ENCODE data around the gene ERI2.

DNA sequence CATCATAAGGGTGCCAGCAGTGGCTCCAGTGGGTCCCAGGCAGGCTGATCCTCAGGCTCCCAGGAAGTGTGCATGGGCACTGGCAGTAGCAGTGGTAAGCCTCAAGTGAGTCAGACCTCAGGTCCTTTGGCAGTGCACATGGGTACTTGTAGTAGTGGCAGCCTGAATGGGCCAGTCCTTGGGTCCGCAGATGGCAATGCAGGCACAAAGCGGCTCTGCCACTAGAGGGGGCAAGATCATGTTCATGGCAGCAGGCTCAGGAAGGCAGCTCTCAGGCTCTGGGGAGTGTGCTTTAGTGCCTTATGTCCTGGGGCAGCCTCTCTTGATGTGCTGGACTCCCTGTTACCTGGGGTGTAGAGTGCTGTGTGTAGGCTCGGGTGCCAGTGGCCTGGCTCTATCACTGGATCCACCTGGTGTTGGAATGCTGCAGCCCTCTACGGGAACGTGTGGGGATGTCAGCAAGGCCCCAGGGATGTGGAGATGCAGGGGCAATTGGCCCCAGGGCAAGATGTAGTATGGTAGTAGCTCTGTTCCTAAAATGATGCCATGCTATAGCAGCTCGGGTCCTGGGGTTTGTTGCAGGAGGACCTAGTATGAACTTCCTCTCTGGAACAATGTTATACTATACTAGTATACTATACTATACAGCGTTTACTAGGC is 31.4 kb downstream of the ERI2 start:
- TF ChIP-seq CTCF (IDR thresholded peaks at IDR 0.05) (no peak), POLR2A (IDR thresholded peaks at IDR 0.05) (no peak)

Data from lower leg skin (tissue), 3 donors.